ENCODE measurements around the gene CACNA2D3.

DNA sequence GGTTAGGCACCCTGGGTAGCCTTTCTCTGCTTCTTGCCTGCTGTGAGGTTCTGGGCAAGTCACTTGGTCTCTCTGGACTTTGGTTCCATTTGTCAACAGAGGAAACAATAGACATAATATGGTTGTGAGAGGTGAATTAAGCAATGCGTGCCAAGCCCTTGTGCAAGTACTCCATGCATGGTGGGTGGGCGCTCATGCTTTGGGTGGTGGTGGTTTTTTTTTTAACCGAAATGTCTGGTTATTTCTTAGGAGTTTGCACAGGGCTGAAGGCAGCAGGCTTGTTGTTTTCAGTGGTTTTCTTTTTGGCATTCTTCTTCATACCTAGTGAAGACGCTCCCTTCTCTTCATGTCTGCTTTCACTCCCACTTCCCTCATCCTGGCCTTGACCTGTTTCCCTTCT, 889.7 kb downstream of the CACNA2D3 start:
- TF ChIP-seq, protein P1, sequence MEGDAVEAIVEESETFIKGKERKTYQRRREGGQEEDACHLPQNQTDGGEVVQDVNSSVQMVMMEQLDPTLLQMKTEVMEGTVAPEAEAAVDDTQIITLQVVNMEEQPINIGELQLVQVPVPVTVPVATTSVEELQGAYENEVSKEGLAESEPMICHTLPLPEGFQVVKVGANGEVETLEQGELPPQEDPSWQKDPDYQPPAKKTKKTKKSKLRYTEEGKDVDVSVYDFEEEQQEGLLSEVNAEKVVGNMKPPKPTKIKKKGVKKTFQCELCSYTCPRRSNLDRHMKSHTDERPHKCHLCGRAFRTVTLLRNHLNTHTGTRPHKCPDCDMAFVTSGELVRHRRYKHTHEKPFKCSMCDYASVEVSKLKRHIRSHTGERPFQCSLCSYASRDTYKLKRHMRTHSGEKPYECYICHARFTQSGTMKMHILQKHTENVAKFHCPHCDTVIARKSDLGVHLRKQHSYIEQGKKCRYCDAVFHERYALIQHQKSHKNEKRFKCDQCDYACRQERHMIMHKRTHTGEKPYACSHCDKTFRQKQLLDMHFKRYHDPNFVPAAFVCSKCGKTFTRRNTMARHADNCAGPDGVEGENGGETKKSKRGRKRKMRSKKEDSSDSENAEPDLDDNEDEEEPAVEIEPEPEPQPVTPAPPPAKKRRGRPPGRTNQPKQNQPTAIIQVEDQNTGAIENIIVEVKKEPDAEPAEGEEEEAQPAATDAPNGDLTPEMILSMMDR (IDR thresholded peaks at IDR 0.05): no peak
- no peak for TF ChIP-seq POLR2A (IDR thresholded peaks at IDR 0.05)

Data from uterus (tissue), 2 donors.